Mononuclear cell (primary cell): ENCODE results near the gene MOSPD3. TPM values are rescaled to one million over a fixed set of nuclear protein-coding genes. Genes with fewer than 3 reads are reported as not detected.

ENCODE experiments used
- H3K27me3 ChIP-seq: 2 replicates; pipeline ENCODE4 v1.6.0; 2011; ENCODE audit warnings: low read length, control low read depth; ENCODE audit not compliant: insufficient read depth
- H3K4me1 ChIP-seq: 2 replicates; pipeline ENCODE4 v1.5.1; 2011; ENCODE audit warnings: mild to moderate bottlenecking, low read length, control low read depth; ENCODE audit not compliant: insufficient read depth
- H3K4me3 ChIP-seq: 2 replicates; pipeline ENCODE4 v1.5.1; 2011; ENCODE audit warnings: mild to moderate bottlenecking, low read length, moderate library complexity
- H3K9me3 ChIP-seq: 2 replicates; pipeline ENCODE4 v1.5.1; 2011; ENCODE audit warnings: low read depth, mild to moderate bottlenecking, control low read depth, low read length
- total RNA-seq: library from RNA; depleted of rRNA; stranded (reverse); fragments of >200 nt; gene quantifications from one replicate; pipeline ENCODE4 v1.2.3, GENCODE V29; 2012

The MOSPD3 gene
- total RNA-seq, 1 donor = 6.2 TPM

GRCh38 chr7:100599911-100600729 lies 12.2 kb upstream of the MOSPD3 start:
- Histone ChIP-seq H3K9me3 (no peaks in the 10 kb centered on the region), H3K27me3 (no peaks in the 10 kb centered on the region), H3K4me3 (no peak overlapping the region), H3K4me1 (peaks cover 12% of the 10 kb centered on the region)

- H3K4me1 ChIP-seq = peaks cover 18% of the 10 kb centered on the region
- no peak overlapping the region for H3K4me3 ChIP-seq
- no peaks in the 10 kb centered on the region for H3K27me3 ChIP-seq
- no peaks in the 10 kb centered on the region for H3K9me3 ChIP-seq
Observed at GRCh38 chr7:100600730-100601038, 11.7 kb upstream of the MOSPD3 start.

- no peak overlapping the region for H3K4me3 ChIP-seq
- H3K27me3 ChIP-seq = no peaks in the 10 kb centered on the region
- H3K4me1 ChIP-seq = peaks cover 22% of the 10 kb centered on the region
- H3K9me3 ChIP-seq = no peaks in the 10 kb centered on the region
Observed at GRCh38 chr7:100602889-100603725, 9.2 kb upstream of the MOSPD3 start.

GRCh38 chr7:100603726-100604027 lies 8.7 kb upstream of the MOSPD3 start:
- Histone ChIP-seq H3K27me3 (no peaks in the 10 kb centered on the region), H3K4me3 (peak overlapping the region; percentile 29), H3K4me1 (peaks cover 22% of the 10 kb centered on the region), H3K9me3 (no peaks in the 10 kb centered on the region)

- H3K4me3 ChIP-seq = peak overlapping the region; percentile 48
- no peaks in the 10 kb centered on the region for H3K27me3 ChIP-seq
- peaks cover 22% of the 10 kb centered on the region for H3K4me1 ChIP-seq
- H3K9me3 ChIP-seq = no peaks in the 10 kb centered on the region
Observed at GRCh38 chr7:100604028-100604975, 8.0 kb upstream of the MOSPD3 start.

- Histone ChIP-seq H3K9me3 (no peaks in the 10 kb centered on the region), H3K27me3 (no peaks in the 10 kb centered on the region), H3K4me1 (peaks cover 22% of the 10 kb centered on the region), H3K4me3 (peak overlapping the region; percentile 48)
Observed at GRCh38 chr7:100604976-100605911, 7.1 kb upstream of the MOSPD3 start.

GRCh38 chr7:100606313-100606712 lies 6.0 kb upstream of the MOSPD3 start:
- Histone ChIP-seq H3K27me3 (no peaks in the 10 kb centered on the region), H3K4me1 (peaks cover 25% of the 10 kb centered on the region), H3K9me3 (no peaks in the 10 kb centered on the region), H3K4me3 (no peak overlapping the region)

GRCh38 chr7:100607111-100607510 lies 5.2 kb upstream of the MOSPD3 start:
- no peak overlapping the region for H3K4me3 ChIP-seq
- peaks cover 27% of the 10 kb centered on the region for H3K4me1 ChIP-seq
- H3K27me3 ChIP-seq = no peaks in the 10 kb centered on the region
- no peaks in the 10 kb centered on the region for H3K9me3 ChIP-seq

- H3K27me3 ChIP-seq = no peaks in the 10 kb centered on the region
Observed at GRCh38 chr7:100609958-100610357, 2.4 kb upstream of the MOSPD3 start.

GRCh38 chr7:100612730-100613390 lies 520 bp downstream of the MOSPD3 start:
- Histone ChIP-seq H3K9me3 (no peaks in the 10 kb centered on the region), H3K27me3 (no peaks in the 10 kb centered on the region), H3K4me1 (peaks cover 27% of the 10 kb centered on the region), H3K4me3 (peak overlapping the region; percentile 68)

More at GRCh38 chr7:100609958-100610357, 2.4 kb upstream of the MOSPD3 start:
- Histone ChIP-seq H3K9me3 (no peaks in the 10 kb centered on the region), H3K4me1 (peaks cover 38% of the 10 kb centered on the region), H3K4me3 (no peak overlapping the region)

- peaks cover 27% of the 10 kb centered on the region for H3K4me1 ChIP-seq
- no peaks in the 10 kb centered on the region for H3K9me3 ChIP-seq
- H3K27me3 ChIP-seq = no peaks in the 10 kb centered on the region
- no peak overlapping the region for H3K4me3 ChIP-seq
Observed at GRCh38 chr7:100613412-100614175, 1.3 kb downstream of the MOSPD3 start.

- Histone ChIP-seq H3K27me3 (no peaks in the 10 kb centered on the region), H3K4me3 (no peak overlapping the region), H3K4me1 (peaks cover 27% of the 10 kb centered on the region), H3K9me3 (no peaks in the 10 kb centered on the region)
Observed at GRCh38 chr7:100614308-100614861, 2.0 kb downstream of the MOSPD3 start.

GRCh38 chr7:100620239-100620638 lies 7.9 kb downstream of the MOSPD3 start:
- Histone ChIP-seq H3K27me3 (no peaks in the 10 kb centered on the region), H3K4me1 (no peaks in the 10 kb centered on the region), H3K9me3 (no peaks in the 10 kb centered on the region), H3K4me3 (no peak overlapping the region)
